OCI-LY7 (cell line): ENCODE measurements around the gene GPR35.

ENCODE experiments used
- CTCF ChIP-seq: fragments of 200-600 bp; sonication (generic); conservative IDR thresholded peaks from 2 replicates; pipeline ENCODE4 v1.5.1; 2014; ENCODE audit warnings: mild to moderate bottlenecking, antibody characterized with exemption, low read length, moderate library complexity, mixed read lengths
- EZH2phosphoT487 ChIP-seq: fragments of 200-600 bp; sonication (generic); IDR thresholded peaks from 2 replicates; pipeline ENCODE4 v1.6.1; 2018; ENCODE audit warnings: low read depth, borderline replicate concordance, mild to moderate bottlenecking, mixed run types, antibody characterized with exemption, low read length, moderate library complexity, mixed read lengths

GRCh38 chr2:240585101-240585500, 40.2 kb upstream of the GPR35 start:
- TF ChIP-seq EZH2phosphoT487 = no peak
- TF ChIP-seq CTCF = no peak
